ENCODE data around the gene MAGEB16. TPM values are rescaled to one million over a fixed set of nuclear protein-coding genes. Genes with fewer than 3 reads are reported as not detected.

Gene MAGEB16
- total and polyA plus RNA-seq, 3 donors from 2014 or later, result 2.8 to 9.6 (median 7.2) TPM

DNA sequence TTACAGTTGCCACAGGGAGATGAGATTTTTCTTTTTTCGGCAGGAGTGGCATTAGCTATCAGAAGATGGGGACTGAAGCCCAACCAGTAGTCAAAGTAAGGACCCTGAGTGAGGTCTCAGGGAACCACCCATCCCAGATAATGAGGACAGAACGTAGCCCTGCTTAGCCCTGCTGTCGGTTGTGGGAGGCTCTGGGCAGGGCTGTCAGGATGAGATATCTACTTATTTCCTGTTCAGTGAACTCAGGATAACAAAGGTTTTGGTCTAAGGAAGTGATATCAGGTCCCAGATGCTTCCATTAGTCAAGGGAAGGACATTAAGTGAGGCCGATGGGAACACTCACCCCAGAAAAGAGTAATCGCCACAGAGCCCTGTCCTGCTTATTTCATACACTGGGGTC, 2.3 kb downstream of the MAGEB16 start:
- DNase-seq, result no peak
- no peaks in the 10 kb centered on the region for H3K9me3 ChIP-seq
- H3K36me3 ChIP-seq (ENCODE audit: low read depth, missing control alignments), result no peaks in the 10 kb centered on the region
- TF ChIP-seq POLR2A (IDR thresholded peaks at IDR 0.05) (no peak), CTCF (IDR thresholded peaks at IDR 0.05) (no peak)
- no peak overlapping the region for H3K4me3 ChIP-seq
- no peaks in the 10 kb centered on the region for H3K4me1 ChIP-seq
- H3K27ac ChIP-seq, result no peak overlapping the region
- H3K27me3 ChIP-seq, result no peaks in the 10 kb centered on the region
- intact Hi-C loops (cut with DNase I; ENCODE audit: low total_unique reads), result no loop called here
- WGBS, 2 donors, result 76% methylated on average over 5 of the region's 5 CpGs; no CpG with 5 or more reads in 1 of the 2 donors

DNA sequence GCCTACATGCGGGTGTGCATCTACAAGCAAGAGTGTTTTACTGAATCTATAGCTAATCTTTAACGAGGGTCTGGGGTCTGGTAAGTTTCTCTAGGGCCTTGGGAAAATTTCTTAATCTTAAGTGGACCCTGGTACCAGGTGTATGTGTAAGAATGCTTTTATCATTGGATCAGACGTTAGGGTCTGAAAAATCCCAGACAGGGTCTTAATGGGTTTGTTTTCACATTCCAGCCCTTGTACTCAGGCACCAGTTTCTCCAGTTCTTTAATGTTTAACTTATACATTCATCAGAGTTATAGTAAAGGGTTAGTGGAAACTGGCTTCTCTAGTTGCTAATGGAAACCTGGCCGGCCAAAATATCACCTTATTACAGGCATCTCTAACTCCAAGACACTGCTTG, 11.6 kb downstream of the MAGEB16 start:
- Histone ChIP-seq H3K27ac (no peak overlapping the region), H3K4me3 (no peak overlapping the region), H3K4me1 (no peaks in the 10 kb centered on the region), H3K36me3 (ENCODE audit: low read depth, missing control alignments) (no peaks in the 10 kb centered on the region), H3K9me3 (no peaks in the 10 kb centered on the region), H3K27me3 (no peaks in the 10 kb centered on the region)
- 76 to 81% methylated on average over 3 to 4 of the region's 4 CpGs for WGBS, 2 donors
- no peak for TF ChIP-seq POLR2A (IDR thresholded peaks at IDR 0.05)
- no peak for DNase-seq
- intact Hi-C loops (cut with DNase I; ENCODE audit: low total_unique reads), result no loop called here

- Histone ChIP-seq H3K27me3 (no peaks in the 10 kb centered on the region), H3K4me1 (no peaks in the 10 kb centered on the region), H3K9me3 (no peaks in the 10 kb centered on the region), H3K4me3 (no peak overlapping the region), H3K36me3 (ENCODE audit: low read depth, missing control alignments) (no peaks in the 10 kb centered on the region), H3K27ac (no peak overlapping the region)
- no peak for DNase-seq
- 55 to 73% methylated on average over 4 of the region's 4 CpGs for WGBS, 2 donors
- TF ChIP-seq CTCF (IDR thresholded peaks at IDR 0.05), result no peak
- TF ChIP-seq POLR2A (IDR thresholded peaks at IDR 0.05), result no peak
- intact Hi-C loops (cut with DNase I; ENCODE audit: low total_unique reads), result no loop called here
Observed at GRCh38 chrX:35819241-35819640, 21.1 kb downstream of the MAGEB16 start.

- no peaks in the 10 kb centered on the region for H3K9me3 ChIP-seq
- WGBS, 2 donors, result 91 to 92% methylated on average over 1 of the region's 1 CpG
- H3K27ac ChIP-seq, result no peak overlapping the region
- no peak overlapping the region for H3K4me3 ChIP-seq
- TF ChIP-seq POLR2A (IDR thresholded peaks at IDR 0.05) (no peak), CTCF (IDR thresholded peaks at IDR 0.05) (no peak)
- no peak for DNase-seq
- H3K4me1 ChIP-seq, result no peaks in the 10 kb centered on the region
- H3K27me3 ChIP-seq, result no peaks in the 10 kb centered on the region
- intact Hi-C loops (cut with DNase I; ENCODE audit: low total_unique reads), result no loop called here
- no peaks in the 10 kb centered on the region for H3K36me3 ChIP-seq (ENCODE audit: low read depth, missing control alignments)
Observed at GRCh38 chrX:35826503-35826902, 28.4 kb downstream of the MAGEB16 start.

GRCh38 chrX:35829501-35829900, 31.4 kb downstream of the MAGEB16 start:
- WGBS, 2 donors, result 57 to 83% methylated on average over 3 of the region's 3 CpGs
- no peaks in the 10 kb centered on the region for H3K4me1 ChIP-seq
- no peak for DNase-seq
- no peak overlapping the region for H3K4me3 ChIP-seq
- no peaks in the 10 kb centered on the region for H3K27me3 ChIP-seq
- no peaks in the 10 kb centered on the region for H3K9me3 ChIP-seq
- TF ChIP-seq POLR2A (IDR thresholded peaks at IDR 0.05) (no peak), CTCF (IDR thresholded peaks at IDR 0.05) (no peak)
- no peaks in the 10 kb centered on the region for H3K36me3 ChIP-seq (ENCODE audit: low read depth, missing control alignments)
- no peak overlapping the region for H3K27ac ChIP-seq
- intact Hi-C loops (cut with DNase I; ENCODE audit: low total_unique reads), result no loop called here

Data from testis (tissue), 3 donors.